Left forelimb (tissue), 1 donor: ENCODE results near the gene ESYT2.

ENCODE experiments used
- DNase-seq: peaks from one replicate; pipeline ENCODE4 v3.0.0-alpha.2; 2018; ENCODE audit warnings: low spot score

ESYT2 gene

GRCh38 chr7:158802535-158803366 lies 26.6 kb downstream of the ESYT2 start:
- DNase-seq, result no peak

- DNase-seq, result no peak
Observed at GRCh38 chr7:158798741-158799140, 30.6 kb downstream of the ESYT2 start.

- DNase-seq, result no peak
Observed at GRCh38 chr7:158796667-158797066, 32.6 kb downstream of the ESYT2 start.

- DNase-seq, result no peak
Observed at GRCh38 chr7:158795272-158795671, 34.0 kb downstream of the ESYT2 start.

GRCh38 chr7:158791107-158791506 lies 38.2 kb downstream of the ESYT2 start:
- no peak for DNase-seq

GRCh38 chr7:158789842-158790241 lies 39.5 kb downstream of the ESYT2 start:
- DNase-seq, result no peak

GRCh38 chr7:158786898-158787297 lies 42.4 kb downstream of the ESYT2 start:
- no peak for DNase-seq

GRCh38 chr7:158784270-158784669 lies 45.0 kb downstream of the ESYT2 start:
- no peak for DNase-seq

GRCh38 chr7:158783595-158783994 lies 45.7 kb downstream of the ESYT2 start:
- no peak for DNase-seq

- DNase-seq, result no peak
Observed at GRCh38 chr7:158782761-158783401, 46.4 kb downstream of the ESYT2 start.

- DNase-seq, result no peak
Observed at GRCh38 chr7:158781974-158782664, 47.2 kb downstream of the ESYT2 start.

- no peak for DNase-seq
Observed at GRCh38 chr7:158781217-158781973, 47.9 kb downstream of the ESYT2 start.

GRCh38 chr7:158779061-158780000 lies 50.0 kb downstream of the ESYT2 start:
- DNase-seq, result no peak

GRCh38 chr7:158778471-158778870 lies 50.8 kb downstream of the ESYT2 start:
- DNase-seq, result no peak

GRCh38 chr7:158777793-158778192 lies 51.5 kb downstream of the ESYT2 start:
- DNase-seq, result no peak

- no peak for DNase-seq
Observed at GRCh38 chr7:158776474-158776873, 52.8 kb downstream of the ESYT2 start.

- DNase-seq, result no peak
Observed at GRCh38 chr7:158774952-158775351, 54.4 kb downstream of the ESYT2 start.

GRCh38 chr7:158772916-158773315 lies 56.4 kb downstream of the ESYT2 start:
- DNase-seq, result no peak

- DNase-seq, result no peak
Observed at GRCh38 chr7:158771213-158771834, 58.0 kb downstream of the ESYT2 start.

GRCh38 chr7:158767707-158768106 lies 61.6 kb downstream of the ESYT2 start:
- no peak for DNase-seq
